DND-41 (cell line): Measurements from ENCODE around the gene NUBPL.

Experiments
- EZH2 ChIP-seq: IDR thresholded peaks from 3 replicates; pipeline ENCODE4 v1.6.1; 2012; ENCODE audit warnings: borderline replicate concordance, low read depth, mild to moderate bottlenecking, moderate library complexity, low read length, inconsistent platforms; ENCODE audit not compliant: severe bottlenecking
- TF ChIP-seq, protein P1 (sequence below): IDR thresholded peaks from 2 replicates; pipeline ENCODE4 v1.5.1; 2012; ENCODE audit warnings: borderline replicate concordance, low read length, moderate library complexity, mild to moderate bottlenecking; ENCODE audit not compliant: poor library complexity, severe bottlenecking; ENCODE audit errors: extremely low read depth

DNA sequence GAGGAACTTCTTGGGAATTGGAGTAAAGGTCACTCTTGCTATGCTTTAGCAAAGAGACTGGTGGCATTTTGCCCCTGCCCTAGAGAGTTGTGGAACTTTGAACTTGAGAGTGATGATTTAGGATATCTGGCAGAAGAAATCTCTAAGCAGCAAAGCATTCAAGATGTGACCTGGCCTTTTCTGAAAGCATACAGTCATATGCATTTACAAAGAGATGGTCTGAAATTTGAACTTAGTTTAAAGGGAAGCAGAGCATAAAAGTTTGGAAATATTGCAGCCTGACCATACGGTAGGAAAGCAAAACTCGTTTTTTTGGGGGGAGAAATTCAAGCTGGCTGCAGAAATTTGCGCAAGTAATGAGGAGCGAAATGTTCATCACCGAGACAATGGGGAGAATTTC is 60.9 kb downstream of the NUBPL start:
- TF ChIP-seq, protein P1, sequence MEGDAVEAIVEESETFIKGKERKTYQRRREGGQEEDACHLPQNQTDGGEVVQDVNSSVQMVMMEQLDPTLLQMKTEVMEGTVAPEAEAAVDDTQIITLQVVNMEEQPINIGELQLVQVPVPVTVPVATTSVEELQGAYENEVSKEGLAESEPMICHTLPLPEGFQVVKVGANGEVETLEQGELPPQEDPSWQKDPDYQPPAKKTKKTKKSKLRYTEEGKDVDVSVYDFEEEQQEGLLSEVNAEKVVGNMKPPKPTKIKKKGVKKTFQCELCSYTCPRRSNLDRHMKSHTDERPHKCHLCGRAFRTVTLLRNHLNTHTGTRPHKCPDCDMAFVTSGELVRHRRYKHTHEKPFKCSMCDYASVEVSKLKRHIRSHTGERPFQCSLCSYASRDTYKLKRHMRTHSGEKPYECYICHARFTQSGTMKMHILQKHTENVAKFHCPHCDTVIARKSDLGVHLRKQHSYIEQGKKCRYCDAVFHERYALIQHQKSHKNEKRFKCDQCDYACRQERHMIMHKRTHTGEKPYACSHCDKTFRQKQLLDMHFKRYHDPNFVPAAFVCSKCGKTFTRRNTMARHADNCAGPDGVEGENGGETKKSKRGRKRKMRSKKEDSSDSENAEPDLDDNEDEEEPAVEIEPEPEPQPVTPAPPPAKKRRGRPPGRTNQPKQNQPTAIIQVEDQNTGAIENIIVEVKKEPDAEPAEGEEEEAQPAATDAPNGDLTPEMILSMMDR = no peak
- TF ChIP-seq EZH2 = no peak
